ENCODE results near the gene TMEM208. TPM values are rescaled to one million over a fixed set of nuclear protein-coding genes. Genes with fewer than 3 reads are reported as not detected.

The TMEM208 gene
- polyA plus RNA-seq, 1 experiment, result 38.5 TPM

- H3K27ac ChIP-seq (ENCODE audit: low read depth, low read length), result no peak overlapping the region
- DNase-seq (ENCODE audit: low read depth, low spot score), result no peak
- H3K4me3 ChIP-seq (ENCODE audit: low read depth, low read length), result no peak overlapping the region
- H3K27me3 ChIP-seq (ENCODE audit: control insufficient read depth, insufficient read depth, low read length), result no peaks in the 10 kb centered on the region
- TF ChIP-seq CTCF (IDR thresholded peaks at IDR 0.05; ENCODE audit: low read depth, low read length), result no peak
- CTCF ChIA-PET, result interaction anchor here (0.6 kb wide), 1 partner anchor 233 kb away, joined by 4 read pairs; no protein-coding TSS in a partner anchor
- no peaks in the 10 kb centered on the region; the same call in 1 of the 2 replicates for H3K9me3 ChIP-seq (ENCODE audit: control insufficient read depth, insufficient read depth, low read length)
- POLR2A ChIA-PET, result interaction anchor here (0.6 kb wide), 1 partner anchor 167 kb away, joined by 3 read pairs; no protein-coding TSS in a partner anchor
These were observed 39.6 kb upstream of the TMEM208 start for GRCh38 chr16:67187175-67187890.

DNA sequence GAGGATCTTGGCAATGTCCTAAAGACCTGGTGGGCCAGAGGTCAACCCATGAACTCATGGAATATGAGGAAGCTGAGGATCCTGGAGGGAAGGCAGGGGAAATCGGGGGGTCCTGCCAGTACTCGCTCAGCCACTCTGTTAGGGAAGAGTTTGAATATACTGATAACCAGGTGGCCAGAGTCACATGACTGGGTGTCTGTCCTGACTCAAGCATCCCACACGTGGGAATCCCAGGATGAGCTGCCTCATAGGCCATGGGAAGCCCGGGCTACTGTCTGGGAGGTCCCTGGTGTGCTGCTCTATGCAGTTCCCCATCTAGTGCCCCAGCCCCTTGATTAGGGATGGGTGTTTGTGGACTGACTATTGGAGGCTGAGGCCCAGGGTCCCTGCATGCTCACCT is 38.6 kb upstream of the TMEM208 start:
- no peak overlapping the region for H3K27ac ChIP-seq (ENCODE audit: low read depth, low read length)
- DNase-seq (ENCODE audit: low read depth, low spot score), result no peak
- TF ChIP-seq CTCF (IDR thresholded peaks at IDR 0.05; ENCODE audit: low read depth, low read length), result no peak
- ChIA-PET CTCF (interaction anchor here (2.2 kb wide), 1 partner anchor 234 kb away, joined by 7 read pairs; no protein-coding TSS in a partner anchor), POLR2A (no interaction called here)
- no peaks in the 10 kb centered on the region; the same call in 1 of the 2 replicates for H3K9me3 ChIP-seq (ENCODE audit: control insufficient read depth, insufficient read depth, low read length)
- H3K27me3 ChIP-seq (ENCODE audit: control insufficient read depth, insufficient read depth, low read length), result no peaks in the 10 kb centered on the region
- no peak overlapping the region for H3K4me3 ChIP-seq (ENCODE audit: low read depth, low read length)

DNA sequence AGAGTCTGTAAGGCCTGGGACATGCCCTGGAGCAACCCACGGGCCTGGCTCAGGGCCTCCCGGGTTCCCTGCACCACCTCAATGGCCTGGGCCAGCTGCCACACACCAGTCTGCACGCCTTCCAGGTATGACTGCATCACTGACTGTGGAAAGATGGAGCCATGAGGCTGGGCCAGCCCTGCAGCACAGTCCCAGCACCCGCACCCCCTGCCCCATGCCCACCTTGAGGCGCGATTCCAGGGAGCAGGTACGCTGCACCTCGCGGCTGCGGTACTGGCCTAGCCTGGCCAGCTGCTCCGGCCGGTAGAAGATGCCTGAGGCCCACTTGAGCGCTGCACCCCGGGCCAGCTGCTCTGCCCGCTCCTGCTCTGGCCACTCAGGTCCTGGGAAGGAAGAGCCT is 38.1 kb upstream of the TMEM208 start:
- CTCF ChIA-PET, result interaction anchor here (0.9 to 2.2 kb wide), 3 partner anchors 9 to 235 kb away, joined by 3 to 7 read pairs (median 3); partner anchors contain the start of gene CES3
- Histone ChIP-seq H3K4me3 (ENCODE audit: low read depth, low read length) (no peak overlapping the region), H3K27me3 (ENCODE audit: control insufficient read depth, insufficient read depth, low read length) (no peaks in the 10 kb centered on the region), H3K27ac (ENCODE audit: low read depth, low read length) (no peak overlapping the region), H3K9me3 (ENCODE audit: control insufficient read depth, insufficient read depth, low read length) (no peaks in the 10 kb centered on the region; the same call in 1 of the 2 replicates)
- POLR2A ChIA-PET, result no interaction called here
- no peak for DNase-seq (ENCODE audit: low read depth, low spot score)
- no peak for TF ChIP-seq CTCF (IDR thresholded peaks at IDR 0.05; ENCODE audit: low read depth, low read length)

DNA sequence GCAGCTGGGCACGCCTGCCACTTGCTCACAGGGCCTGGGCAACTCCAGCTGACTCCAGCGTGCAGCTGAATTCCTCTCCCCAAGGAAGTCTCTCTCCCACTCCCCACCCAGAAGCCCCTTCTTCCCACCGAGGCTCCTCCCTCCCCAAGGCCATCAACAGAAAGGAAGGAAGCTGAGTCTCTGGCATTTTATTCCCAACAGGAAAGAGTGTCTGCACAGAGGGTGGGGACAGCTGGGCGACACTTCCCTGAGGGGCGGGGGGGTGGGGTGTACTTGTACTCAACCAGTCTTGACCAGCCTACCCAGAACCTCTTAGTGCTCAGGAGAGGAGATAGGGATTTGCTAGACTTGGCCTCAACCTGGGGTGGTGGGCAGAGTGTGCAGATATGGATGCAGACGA is 36.9 kb upstream of the TMEM208 start, which contains the start of gene EXOC3L1:
EXOC3L1 (minus strand) TSS at position 96 of the 400 bp plus-strand sequence. CDS start 460 bp downstream, outside the sequence.
- POLR2A ChIA-PET, result no interaction called here
- Histone ChIP-seq H3K27me3 (ENCODE audit: control insufficient read depth, insufficient read depth, low read length) (no peaks in the 10 kb centered on the region), H3K4me3 (ENCODE audit: low read depth, low read length) (no peak within 1 kb of the TSS), H3K9me3 (ENCODE audit: control insufficient read depth, insufficient read depth, low read length) (no peaks in the 10 kb centered on the region; the same call in 1 of the 2 replicates), H3K27ac (ENCODE audit: low read depth, low read length) (no peak within 1 kb of the TSS)
- CTCF ChIA-PET, result interaction anchor here (0.5 to 2.2 kb wide), 2 partner anchors 86 to 236 kb away, joined by 3 to 7 read pairs; no protein-coding TSS in a partner anchor
- TF ChIP-seq CTCF (IDR thresholded peaks at IDR 0.05; ENCODE audit: low read depth, low read length), result no peak
- DNase-seq (ENCODE audit: low read depth, low spot score), result no peak
